GM18507 (cell line): ENCODE results near the gene ALOX5AP.
"Not testable (repeated sequence)": the region's sequence is repeated elsewhere in the genome, so short reads cannot be mapped to it uniquely, and the experiment has no call there.

ENCODE experiments used
- DNase-seq: peaks from one replicate; pipeline ENCODE4 v3.0.0; 2011; ENCODE audit warnings: low read depth; ENCODE audit not compliant: insufficient read length; ENCODE audit errors: extremely low spot score
- FAIRE-seq: peaks from 2 replicates; lab custom pipeline; 2011; peaks lifted over from hg19 to GRCh38; lab: Jason Lieb, UNC

The ALOX5AP gene

GRCh38 chr13:30734439-30734838 is 904 bp upstream of the ALOX5AP start:
- FAIRE-seq (no peak), DNase-seq (no peak)

- DNase-seq (peak; percentile 11), FAIRE-seq (no peak)
Measured at GRCh38 chr13:30735872-30736175, 481 bp downstream of the ALOX5AP start.

GRCh38 chr13:30736461-30737320 is 1.3 kb downstream of the ALOX5AP start:
- FAIRE-seq, result peak; percentile 21

GRCh38 chr13:30737511-30738337 is 2.4 kb downstream of the ALOX5AP start:
- DNase-seq, result no peak

More at GRCh38 chr13:30736461-30737320, 1.3 kb downstream of the ALOX5AP start:
- DNase-seq, result no peak

GRCh38 chr13:30738526-30739236 is 3.3 kb downstream of the ALOX5AP start:
- DNase-seq, result no peak
- no peak for FAIRE-seq

More at GRCh38 chr13:30737511-30738337, 2.4 kb downstream of the ALOX5AP start:
- FAIRE-seq, result peak; percentile 36

GRCh38 chr13:30739237-30739528 is 3.8 kb downstream of the ALOX5AP start:
- FAIRE-seq (no peak), DNase-seq (no peak)

GRCh38 chr13:30739761-30740642 is 4.7 kb downstream of the ALOX5AP start:
- DNase-seq (peak; percentile 11), FAIRE-seq (peak; percentile 81)

GRCh38 chr13:30742901-30743300 is 7.6 kb downstream of the ALOX5AP start:
- DNase-seq (no peak), FAIRE-seq (no peak)

- DNase-seq (no peak), FAIRE-seq (no peak)
Measured at GRCh38 chr13:30743319-30744055, 8.1 kb downstream of the ALOX5AP start.

- FAIRE-seq, result peak; percentile 99
Measured at GRCh38 chr13:30744056-30744680, 8.8 kb downstream of the ALOX5AP start.

GRCh38 chr13:30744681-30745077 is 9.3 kb downstream of the ALOX5AP start:
- FAIRE-seq (no peak), DNase-seq (no peak)

More at GRCh38 chr13:30744056-30744680, 8.8 kb downstream of the ALOX5AP start:
- peak; percentile 82 for DNase-seq

GRCh38 chr13:30745906-30746686 is 10.8 kb downstream of the ALOX5AP start:
- DNase-seq, result no peak

GRCh38 chr13:30746791-30747190 is 11.4 kb downstream of the ALOX5AP start:
- DNase-seq (no peak), FAIRE-seq (no peak)

More at GRCh38 chr13:30745906-30746686, 10.8 kb downstream of the ALOX5AP start:
- FAIRE-seq, result no peak

- FAIRE-seq, DNase-seq: not testable (repeated sequence)
Measured at GRCh38 chr13:30747845-30748244, 12.5 kb downstream of the ALOX5AP start.

GRCh38 chr13:30748717-30749116 is 13.4 kb downstream of the ALOX5AP start:
- DNase-seq, result no peak
- FAIRE-seq, result no peak

- no peak for DNase-seq
- no peak for FAIRE-seq
Measured at GRCh38 chr13:30750036-30750435, 14.7 kb downstream of the ALOX5AP start.

- FAIRE-seq, result no peak
- DNase-seq, result no peak
Measured at GRCh38 chr13:30751183-30751933, 16.0 kb downstream of the ALOX5AP start.
